BJ (cell line): ENCODE results near the gene RMI2. TPM values are rescaled to one million over a fixed set of nuclear protein-coding genes. Genes with fewer than 3 reads are reported as not detected.

Source experiments
- CTCF ChIA-PET: fragments of 350-600 bp; formaldehyde crosslinking; extraction: SDS; loops from one replicate; lab custom pipeline; 2021; ENCODE audit warnings: antibody characterized with exemption, inconsistent platforms; lab: Yijun Ruan, JAX
- POLR2A ChIA-PET: fragments of 300-600 bp; sonication (Branson Sonifier 250); formaldehyde crosslinking; extraction: SDS; loops from one replicate; lab custom pipeline; 2021; ENCODE audit warnings: antibody characterized with exemption; lab: Charles Lee
- DNase-seq: peaks from one replicate; pipeline ENCODE4 v3.0.0-alpha.2; 2011; ENCODE audit warnings: low read depth
- H3K27me3 ChIP-seq: 2 replicates; pipeline ENCODE4 v1.6.0; 2011; ENCODE audit warnings: low read length; ENCODE audit not compliant: control insufficient read depth, insufficient read depth
- H3K36me3 ChIP-seq: 2 replicates; pipeline ENCODE4 v1.5.1; 2011; ENCODE audit warnings: low read length; ENCODE audit not compliant: control insufficient read depth, insufficient read depth
- H3K4me3 ChIP-seq: 2 replicates; pipeline ENCODE4 v1.5.1; 2011; ENCODE audit warnings: low read depth, mild to moderate bottlenecking, control low read depth, low read length
- polyA plus RNA-seq: library from polyadenylated mRNA; depleted of rRNA; stranded (reverse); fragments of >200 nt; gene quantifications from 2 replicates; pipeline ENCODE4 v1.2.3, GENCODE V29; 2011
- TF ChIP-seq, protein P1 (sequence below): IDR thresholded peaks from 2 replicates; pipeline ENCODE4 v1.5.1; 2011; ENCODE audit warnings: low read depth, mild to moderate bottlenecking, control low read depth, inconsistent platforms, low read length, moderate library complexity; ENCODE audit not compliant: insufficient read depth

Gene RMI2
- polyA plus RNA-seq, 1 experiment = 1.7 TPM

DNA sequence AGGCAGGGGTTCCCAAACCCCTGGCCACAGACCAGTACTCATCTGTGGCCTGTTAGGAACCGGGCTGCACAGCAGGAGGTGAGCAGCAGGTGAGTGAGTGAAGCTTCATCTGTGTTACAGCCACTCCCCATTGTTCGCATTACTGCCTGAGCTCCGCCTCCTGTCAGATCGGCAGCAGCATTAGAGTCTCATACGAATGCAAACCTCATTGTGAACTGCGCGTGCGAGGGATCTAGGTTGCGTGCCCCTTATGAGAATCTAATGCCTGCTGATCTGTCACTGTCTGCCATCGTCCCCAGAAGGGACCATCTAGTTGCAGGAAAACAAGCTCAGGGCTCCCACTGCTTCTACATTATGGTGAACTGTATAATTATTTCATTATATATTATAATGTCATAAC, 25.1 kb upstream of the RMI2 start:
- no peak overlapping the region for H3K4me3 ChIP-seq
- H3K36me3 ChIP-seq = no peaks in the 10 kb centered on the region; the same call in 1 of the 2 replicates
- TF ChIP-seq, protein P1, sequence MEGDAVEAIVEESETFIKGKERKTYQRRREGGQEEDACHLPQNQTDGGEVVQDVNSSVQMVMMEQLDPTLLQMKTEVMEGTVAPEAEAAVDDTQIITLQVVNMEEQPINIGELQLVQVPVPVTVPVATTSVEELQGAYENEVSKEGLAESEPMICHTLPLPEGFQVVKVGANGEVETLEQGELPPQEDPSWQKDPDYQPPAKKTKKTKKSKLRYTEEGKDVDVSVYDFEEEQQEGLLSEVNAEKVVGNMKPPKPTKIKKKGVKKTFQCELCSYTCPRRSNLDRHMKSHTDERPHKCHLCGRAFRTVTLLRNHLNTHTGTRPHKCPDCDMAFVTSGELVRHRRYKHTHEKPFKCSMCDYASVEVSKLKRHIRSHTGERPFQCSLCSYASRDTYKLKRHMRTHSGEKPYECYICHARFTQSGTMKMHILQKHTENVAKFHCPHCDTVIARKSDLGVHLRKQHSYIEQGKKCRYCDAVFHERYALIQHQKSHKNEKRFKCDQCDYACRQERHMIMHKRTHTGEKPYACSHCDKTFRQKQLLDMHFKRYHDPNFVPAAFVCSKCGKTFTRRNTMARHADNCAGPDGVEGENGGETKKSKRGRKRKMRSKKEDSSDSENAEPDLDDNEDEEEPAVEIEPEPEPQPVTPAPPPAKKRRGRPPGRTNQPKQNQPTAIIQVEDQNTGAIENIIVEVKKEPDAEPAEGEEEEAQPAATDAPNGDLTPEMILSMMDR = no peak
- ChIA-PET POLR2A (no interaction called here), CTCF (interaction anchor here (0.6 to 1.1 kb wide), 2 partner anchors 36 to 42 kb away, joined by 3 to 5 read pairs; no protein-coding TSS in a partner anchor)
- no peak for DNase-seq
- H3K27me3 ChIP-seq = no peaks in the 10 kb centered on the region

DNA sequence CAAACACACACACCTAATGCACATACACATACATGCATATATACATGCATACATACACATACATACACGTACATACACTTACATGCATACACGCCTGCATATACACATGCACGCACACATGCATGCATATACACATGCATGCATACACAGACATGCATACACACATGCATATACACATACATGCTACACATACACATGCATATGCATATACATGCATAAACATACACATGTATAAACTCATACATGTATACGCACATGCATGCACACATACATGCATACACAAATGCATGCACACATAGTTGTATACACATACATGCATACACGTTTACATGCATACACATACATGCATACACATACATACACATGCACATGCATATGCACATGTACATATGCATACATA, 23.6 kb upstream of the RMI2 start:
- no peak for DNase-seq
- H3K4me3 ChIP-seq = no peak overlapping the region
- no peaks in the 10 kb centered on the region; the same call in 1 of the 2 replicates for H3K36me3 ChIP-seq
- no peaks in the 10 kb centered on the region for H3K27me3 ChIP-seq
- ChIA-PET POLR2A (no interaction called here), CTCF (no interaction called here)
- TF ChIP-seq, protein P1 = no peak

DNA sequence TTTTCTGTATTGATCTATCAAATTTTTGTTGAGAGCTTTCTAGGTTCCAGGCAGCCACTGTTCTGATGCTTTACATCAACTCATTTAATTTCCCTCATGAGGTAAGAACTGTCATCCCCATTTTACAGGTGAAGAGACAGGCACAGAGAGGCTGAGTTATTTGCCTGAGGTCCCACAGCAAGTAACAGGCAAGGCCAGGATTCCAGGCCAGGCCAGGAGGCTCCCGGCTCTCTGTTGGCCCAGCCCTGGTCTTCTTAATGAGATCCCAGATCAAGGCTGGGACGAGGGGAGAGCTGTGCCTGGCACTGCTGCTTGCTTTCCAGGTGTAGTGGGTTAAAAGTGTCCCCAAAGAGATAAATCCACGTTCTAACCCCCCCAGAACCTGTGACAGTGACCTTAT, 22.4 kb upstream of the RMI2 start:
- H3K36me3 ChIP-seq = no peaks in the 10 kb centered on the region; the same call in 1 of the 2 replicates
- ChIA-PET POLR2A (no interaction called here), CTCF (no interaction called here)

DNA sequence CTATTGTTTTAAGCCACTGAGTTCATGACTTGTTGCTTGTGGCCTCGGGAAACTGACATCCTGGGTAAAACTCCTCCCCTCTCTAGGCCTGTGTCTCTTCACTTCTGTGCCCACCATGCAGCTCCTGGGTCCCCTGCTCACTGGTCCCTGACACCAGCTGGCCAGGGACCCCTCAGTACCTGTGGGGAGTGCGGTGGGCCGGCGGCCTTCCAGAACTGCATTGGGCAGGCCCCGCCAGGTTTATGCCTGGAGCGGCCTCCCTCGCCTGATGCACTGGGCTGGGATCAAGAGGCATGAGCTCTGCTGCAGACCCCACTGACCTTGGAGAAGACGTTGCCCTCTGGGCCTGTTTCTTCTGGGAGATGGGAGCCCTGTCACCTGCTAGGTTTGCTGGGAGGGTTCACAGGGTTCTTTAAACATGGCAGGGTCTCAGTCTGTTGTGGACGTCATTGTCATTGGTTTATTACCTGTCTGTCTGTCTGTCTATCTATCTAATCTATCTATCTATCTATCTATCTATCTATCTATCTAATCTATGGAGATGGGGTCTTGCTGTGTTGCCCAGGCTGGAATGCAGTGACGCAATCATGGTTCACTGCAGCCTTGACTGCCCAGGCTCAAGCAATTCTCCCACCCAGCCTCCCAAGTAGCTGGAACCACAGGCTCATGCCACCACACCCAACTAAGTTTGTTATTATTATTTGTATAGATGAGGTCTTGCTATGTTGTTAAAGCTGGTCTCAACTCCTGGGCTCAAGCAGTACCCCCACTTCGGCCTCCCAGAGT, 21.5 kb upstream of the RMI2 start:
- no peaks in the 10 kb centered on the region; the same call in 1 of the 2 replicates for H3K36me3 ChIP-seq
- POLR2A ChIA-PET = no interaction called here
- DNase-seq = no peak
- no peaks in the 10 kb centered on the region for H3K27me3 ChIP-seq
- TF ChIP-seq, protein P1 = no peak
- CTCF ChIA-PET = interaction anchor here (0.7 kb wide), 1 partner anchor 22 kb away, joined by 3 read pairs; no protein-coding TSS in a partner anchor
- no peak overlapping the region for H3K4me3 ChIP-seq

More for the DNA sequence above, 22.4 kb upstream of the RMI2 start:
- Histone ChIP-seq H3K4me3 (no peak overlapping the region), H3K27me3 (no peaks in the 10 kb centered on the region)
- TF ChIP-seq, protein P1 = no peak
- DNase-seq = no peak

DNA sequence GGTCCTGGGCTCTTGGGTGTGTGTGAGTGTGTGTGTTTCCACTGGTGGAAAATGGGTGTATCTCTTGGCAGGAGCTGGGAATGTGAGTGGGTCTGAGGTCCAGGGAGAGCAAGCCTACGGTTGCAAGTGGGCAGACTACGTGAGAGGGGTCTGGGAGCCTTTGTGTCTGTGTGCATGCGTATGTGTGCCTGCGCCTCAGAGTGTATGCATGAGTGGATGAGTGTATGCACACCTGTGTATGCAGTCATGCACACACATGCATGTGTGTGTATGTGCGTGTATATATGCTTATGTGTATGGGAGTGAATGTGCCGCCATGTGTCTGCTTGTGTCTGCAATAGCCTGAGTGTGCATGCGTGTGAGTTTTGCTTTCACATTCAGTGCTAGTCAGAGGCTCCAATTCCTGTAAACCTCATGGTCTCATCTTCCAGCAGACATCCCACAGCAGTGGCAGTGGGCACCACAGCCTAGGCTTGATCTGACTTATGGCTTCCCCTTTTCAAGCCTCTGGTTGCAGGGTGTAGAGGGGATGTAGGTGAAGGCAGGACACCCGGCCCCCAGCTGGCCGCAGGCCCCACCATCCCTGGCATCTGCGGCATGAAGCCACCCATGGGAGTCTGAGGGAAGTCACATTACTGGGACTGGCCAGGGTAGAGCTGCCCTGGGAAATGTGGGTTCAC, 19.7 kb upstream of the RMI2 start:
- Histone ChIP-seq H3K27me3 (no peaks in the 10 kb centered on the region), H3K4me3 (no peak overlapping the region), H3K36me3 (no peaks in the 10 kb centered on the region)
- CTCF ChIA-PET = no interaction called here
- POLR2A ChIA-PET = no interaction called here
- no peak for DNase-seq
- TF ChIP-seq, protein P1 = no peak
